ENCODE measurements around the gene TNFRSF13B.
"Not testable (repeated sequence)": the region's sequence is repeated elsewhere in the genome, so short reads cannot be mapped to it uniquely, and the experiment has no call there.

TNFRSF13B gene

GRCh38 chr17:16977932-16978331 lies 6.0 kb upstream of the TNFRSF13B start:
- TF ChIP-seq CTCF (IDR thresholded peaks at IDR 0.05): no peak
- TF ChIP-seq ZFX (IDR thresholded peaks at IDR 0.05; ENCODE audit: borderline replicate concordance): no peak
- no peak overlapping the region for H3K27ac ChIP-seq

- no peak overlapping the region for H3K27ac ChIP-seq
- TF ChIP-seq CTCF (IDR thresholded peaks at IDR 0.05) (no peak), ZFX (IDR thresholded peaks at IDR 0.05; ENCODE audit: borderline replicate concordance) (no peak)
Observed at GRCh38 chr17:16976725-16977550, 5.0 kb upstream of the TNFRSF13B start.

GRCh38 chr17:16975744-16976625 lies 4.1 kb upstream of the TNFRSF13B start:
- no peak for TF ChIP-seq ZFX (IDR thresholded peaks at IDR 0.05; ENCODE audit: borderline replicate concordance)
- no peak for TF ChIP-seq CTCF (IDR thresholded peaks at IDR 0.05)

GRCh38 chr17:16975277-16975651 lies 3.3 kb upstream of the TNFRSF13B start:
- no peak overlapping the region for H3K27ac ChIP-seq
- TF ChIP-seq ZFX (IDR thresholded peaks at IDR 0.05; ENCODE audit: borderline replicate concordance) (no peak), CTCF (IDR thresholded peaks at IDR 0.05) (no peak)

More at GRCh38 chr17:16975744-16976625, 4.1 kb upstream of the TNFRSF13B start:
- H3K27ac ChIP-seq: no peak overlapping the region

- H3K27ac ChIP-seq: no peak overlapping the region
- TF ChIP-seq ZFX (IDR thresholded peaks at IDR 0.05; ENCODE audit: borderline replicate concordance) (no peak), CTCF (IDR thresholded peaks at IDR 0.05) (no peak)
Observed at GRCh38 chr17:16974569-16975276, 2.8 kb upstream of the TNFRSF13B start.

- no peak for TF ChIP-seq CTCF (IDR thresholded peaks at IDR 0.05)
- H3K27ac ChIP-seq: no peak overlapping the region
Observed at GRCh38 chr17:16973760-16974540, 2.0 kb upstream of the TNFRSF13B start.

GRCh38 chr17:16973043-16973442 lies 1.1 kb upstream of the TNFRSF13B start:
- not testable (repeated sequence) for H3K27ac ChIP-seq

Data from 22Rv1 (cell line).